Osteoblast (primary cell): Measurements from ENCODE around the gene TRAPPC6A. TPM values are rescaled to one million over a fixed set of nuclear protein-coding genes. Genes with fewer than 3 reads are reported as not detected.
A peak's percentile ranks its signal among the peaks of the same experiment; 100 is the strongest.

ENCODE experiments used
- DNase-seq: peaks from one replicate; pipeline ENCODE4 v3.0.0; 2011; ENCODE audit warnings: low spot score, mixed read lengths; ENCODE audit not compliant: insufficient read length; ENCODE audit errors: missing footprints
- H2AFZ ChIP-seq: 2 replicates; pipeline ENCODE4 v1.6.0; 2011; ENCODE audit warnings: mild to moderate bottlenecking, low read length
- H3K27ac ChIP-seq: 2 replicates; pipeline ENCODE4 v1.5.1; 2011; ENCODE audit warnings: mild to moderate bottlenecking, low read depth, low read length, moderate library complexity
- H3K27me3 ChIP-seq: 2 replicates; pipeline ENCODE4 v1.6.0; 2012; ENCODE audit warnings: mild to moderate bottlenecking, control low read depth, inconsistent platforms, low read length, moderate library complexity; ENCODE audit not compliant: insufficient read depth
- H3K36me3 ChIP-seq: 2 replicates; pipeline ENCODE4 v1.5.1; 2011; ENCODE audit warnings: mild to moderate bottlenecking, low read length, control low read depth, moderate library complexity; ENCODE audit not compliant: insufficient read depth
- H3K4me1 ChIP-seq: 2 replicates; pipeline ENCODE4 v1.5.1; 2011; ENCODE audit warnings: mild to moderate bottlenecking, low read length, control low read depth, moderate library complexity; ENCODE audit not compliant: insufficient read depth
- H3K4me2 ChIP-seq: 2 replicates; pipeline ENCODE4 v1.6.0; 2011; ENCODE audit warnings: mild to moderate bottlenecking, low read length; ENCODE audit not compliant: insufficient read depth
- H3K4me3 ChIP-seq: fragments of 200-600 bp; sonication (generic); 3 replicates; pipeline ENCODE4 v1.5.1; 2012; ENCODE audit warnings: mild to moderate bottlenecking, low read length, inconsistent platforms; ENCODE audit not compliant: insufficient read depth
- H3K79me2 ChIP-seq: 2 replicates; pipeline ENCODE4 v1.6.0; 2012; ENCODE audit warnings: mild to moderate bottlenecking, low read length, control low read depth, inconsistent platforms; ENCODE audit not compliant: insufficient read depth
- H3K9me3 ChIP-seq: 2 replicates; pipeline ENCODE4 v1.5.1; 2011; ENCODE audit warnings: low read depth, low read length, control low read depth
- H4K20me1 ChIP-seq: 2 replicates; pipeline ENCODE4 v1.6.0; 2012; ENCODE audit warnings: mild to moderate bottlenecking, low read length, control low read depth; ENCODE audit not compliant: insufficient read depth
- total RNA-seq: library from RNA; depleted of rRNA; stranded (reverse); fragments of >200 nt; gene quantifications from 2 replicates; pipeline ENCODE4 v1.2.3, GENCODE V29; 2012
- TF ChIP-seq, protein P1 (sequence below): IDR thresholded peaks from 2 replicates; pipeline ENCODE4 v1.5.1; 2011; ENCODE audit warnings: mild to moderate bottlenecking, low read depth, low read length, moderate library complexity; ENCODE audit errors: extremely low read depth

TRAPPC6A gene
- total RNA-seq, 1 donor = 13.8 TPM

DNA sequence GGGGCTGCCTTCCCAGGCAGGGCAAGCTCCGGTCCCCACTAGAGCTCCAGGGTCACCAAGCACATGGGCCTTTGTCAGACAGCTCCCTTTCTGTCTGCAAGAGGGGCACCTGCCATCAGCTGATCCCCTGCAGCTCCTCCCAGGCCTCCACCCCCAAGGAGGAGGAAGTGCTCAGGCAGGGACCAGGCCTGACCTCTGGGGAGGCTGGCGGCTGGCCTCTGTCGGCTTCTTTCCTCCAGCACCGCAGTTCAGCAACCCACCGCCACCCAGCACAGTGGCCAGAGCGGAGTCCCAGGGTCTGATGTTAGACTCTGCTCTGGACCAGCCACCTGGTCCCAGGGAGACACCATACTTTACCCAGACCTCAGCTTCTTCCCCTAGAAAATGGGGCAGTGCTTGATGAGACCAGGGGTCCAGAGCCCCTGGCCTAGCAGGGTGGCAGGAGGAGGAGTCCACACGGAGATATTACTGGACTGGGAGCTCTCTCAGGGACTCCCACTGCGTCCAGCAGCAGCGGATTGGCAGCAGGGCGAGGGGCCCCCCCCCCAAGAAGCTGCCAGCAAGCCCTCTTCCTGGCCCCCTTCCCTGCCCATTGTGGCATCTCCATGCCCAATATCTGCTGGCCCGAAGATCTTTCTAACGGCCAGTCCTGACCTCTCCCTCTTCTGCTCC is 41.4 kb downstream of the TRAPPC6A start:
- Histone ChIP-seq H3K4me1 (no peaks in the 10 kb centered on the region), H3K27me3 (no peaks in the 10 kb centered on the region), H3K36me3 (no peaks in the 10 kb centered on the region), H3K4me2 (no peak overlapping the region), H3K9me3 (no peaks in the 10 kb centered on the region), H2AFZ (no peak overlapping the region), H3K27ac (no peak overlapping the region), H4K20me1 (peaks cover 29% of the 10 kb centered on the region), H3K79me2 (peaks cover 74% of the 10 kb centered on the region), H3K4me3 (no peak overlapping the region)
- DNase-seq = peak; percentile 69
- TF ChIP-seq, protein P1, sequence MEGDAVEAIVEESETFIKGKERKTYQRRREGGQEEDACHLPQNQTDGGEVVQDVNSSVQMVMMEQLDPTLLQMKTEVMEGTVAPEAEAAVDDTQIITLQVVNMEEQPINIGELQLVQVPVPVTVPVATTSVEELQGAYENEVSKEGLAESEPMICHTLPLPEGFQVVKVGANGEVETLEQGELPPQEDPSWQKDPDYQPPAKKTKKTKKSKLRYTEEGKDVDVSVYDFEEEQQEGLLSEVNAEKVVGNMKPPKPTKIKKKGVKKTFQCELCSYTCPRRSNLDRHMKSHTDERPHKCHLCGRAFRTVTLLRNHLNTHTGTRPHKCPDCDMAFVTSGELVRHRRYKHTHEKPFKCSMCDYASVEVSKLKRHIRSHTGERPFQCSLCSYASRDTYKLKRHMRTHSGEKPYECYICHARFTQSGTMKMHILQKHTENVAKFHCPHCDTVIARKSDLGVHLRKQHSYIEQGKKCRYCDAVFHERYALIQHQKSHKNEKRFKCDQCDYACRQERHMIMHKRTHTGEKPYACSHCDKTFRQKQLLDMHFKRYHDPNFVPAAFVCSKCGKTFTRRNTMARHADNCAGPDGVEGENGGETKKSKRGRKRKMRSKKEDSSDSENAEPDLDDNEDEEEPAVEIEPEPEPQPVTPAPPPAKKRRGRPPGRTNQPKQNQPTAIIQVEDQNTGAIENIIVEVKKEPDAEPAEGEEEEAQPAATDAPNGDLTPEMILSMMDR = no peak

DNA sequence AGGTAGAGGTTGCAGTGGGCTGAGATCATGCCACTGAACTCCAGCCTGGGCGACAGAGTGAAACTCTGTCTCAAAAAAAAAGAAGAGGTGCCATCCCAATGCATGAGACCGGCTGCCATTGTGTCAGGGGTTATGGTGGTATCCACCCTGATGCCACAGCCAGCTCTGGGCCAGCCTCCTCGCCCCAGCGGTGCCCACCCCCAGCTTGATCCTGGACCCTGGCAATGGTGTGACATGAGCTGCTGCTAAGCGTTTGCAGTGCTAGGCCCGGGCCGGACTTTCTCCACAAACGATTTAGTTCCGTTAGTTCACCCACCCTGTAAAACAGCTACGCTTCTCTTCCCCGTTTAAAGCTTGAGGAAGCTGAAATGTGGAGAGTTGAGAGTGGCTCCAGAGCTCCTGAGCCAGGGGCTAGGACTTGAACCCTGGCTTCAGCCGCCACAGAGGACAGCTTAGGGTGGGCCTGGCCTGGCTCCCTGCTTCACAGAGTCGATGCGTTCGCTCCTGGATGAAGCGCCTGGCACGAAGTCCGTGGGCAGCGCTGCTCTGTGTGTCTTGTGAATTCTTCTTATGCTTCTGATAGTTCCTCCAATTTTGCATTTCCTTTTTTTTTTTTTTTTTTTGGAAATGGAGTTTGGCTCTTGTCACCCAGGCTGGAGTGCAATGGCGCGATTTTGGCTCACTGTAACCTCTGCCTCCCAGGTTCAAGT is 42.7 kb downstream of the TRAPPC6A start:
- no peaks in the 10 kb centered on the region for H3K9me3 ChIP-seq
- H3K4me2 ChIP-seq = no peak overlapping the region
- TF ChIP-seq, protein P1 = no peak
- H2AFZ ChIP-seq = no peak overlapping the region
- no peak overlapping the region for H3K27ac ChIP-seq
- H3K79me2 ChIP-seq = peaks cover 86% of the 10 kb centered on the region
- peak; percentile 58 for DNase-seq
- H3K4me3 ChIP-seq = no peak overlapping the region
- peaks cover 42% of the 10 kb centered on the region for H4K20me1 ChIP-seq
- H3K27me3 ChIP-seq = no peaks in the 10 kb centered on the region
- H3K4me1 ChIP-seq = peaks cover 3% of the 10 kb centered on the region
- H3K36me3 ChIP-seq = no peaks in the 10 kb centered on the region

DNA sequence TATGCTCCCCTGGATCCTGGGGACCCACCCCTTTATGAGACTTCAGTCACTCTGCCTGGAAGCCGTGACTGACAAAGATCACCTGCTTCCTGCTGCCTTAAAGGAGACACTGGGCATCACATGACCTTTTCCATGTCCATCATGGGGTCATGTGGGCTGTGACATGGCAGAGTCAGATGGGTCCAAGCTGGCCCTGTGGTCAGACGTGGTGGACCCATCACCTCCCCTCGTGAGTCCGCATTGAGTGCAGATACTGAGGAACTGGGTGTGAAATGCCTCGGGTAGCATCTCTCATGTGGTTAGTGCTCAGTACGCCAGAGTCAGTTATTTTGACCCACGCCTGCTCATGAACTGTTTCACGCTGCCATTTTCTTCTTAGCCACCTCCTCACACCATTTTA is 44.4 kb downstream of the TRAPPC6A start:
- no peaks in the 10 kb centered on the region for H3K9me3 ChIP-seq
- no peaks in the 10 kb centered on the region for H3K36me3 ChIP-seq
- TF ChIP-seq, protein P1 = no peak
- no peak overlapping the region for H2AFZ ChIP-seq
- H3K27ac ChIP-seq = no peak overlapping the region
- peaks cover 91% of the 10 kb centered on the region for H3K79me2 ChIP-seq
- peaks cover 3% of the 10 kb centered on the region for H3K4me1 ChIP-seq
- no peaks in the 10 kb centered on the region for H3K27me3 ChIP-seq
- peak; percentile 37 for DNase-seq
- H3K4me2 ChIP-seq = no peak overlapping the region
- H4K20me1 ChIP-seq = peaks cover 56% of the 10 kb centered on the region
- no peak overlapping the region for H3K4me3 ChIP-seq

DNA sequence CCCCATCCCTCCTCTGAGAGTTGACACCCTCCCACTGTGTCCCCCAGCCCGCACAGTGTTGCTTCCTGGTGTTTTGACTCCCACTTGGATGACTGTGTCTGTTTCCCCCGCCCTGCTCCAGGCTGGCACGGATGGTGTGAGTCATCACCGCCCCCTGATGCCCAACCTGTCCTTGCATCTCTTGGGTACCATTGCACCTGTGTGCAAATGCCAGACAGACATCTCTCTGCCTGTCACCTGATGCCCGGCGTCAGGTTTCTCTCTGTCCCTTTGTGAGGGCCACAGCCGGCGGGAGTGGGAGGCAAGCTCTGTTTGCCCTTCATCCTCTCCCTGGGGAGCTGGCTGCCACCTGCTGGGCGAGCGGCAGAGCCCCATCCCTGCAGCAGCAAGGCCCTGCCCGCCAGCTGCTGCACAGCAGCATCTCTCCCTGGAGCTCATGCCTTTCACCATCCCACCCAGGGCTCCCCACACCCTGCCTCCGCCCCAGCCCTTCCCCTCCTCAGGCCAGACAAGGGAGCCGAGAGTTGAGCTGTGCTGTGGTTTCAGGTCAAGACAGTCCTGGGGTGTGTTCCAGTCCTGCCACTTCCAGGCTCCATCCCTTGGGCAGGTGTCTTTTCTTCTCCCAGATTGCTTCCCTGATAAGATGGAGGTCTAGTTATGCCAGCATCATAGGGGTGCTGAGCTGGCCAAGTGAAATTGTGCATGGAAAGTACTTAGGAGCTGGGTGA is 47.0 kb downstream of the TRAPPC6A start:
- Histone ChIP-seq H3K9me3 (no peaks in the 10 kb centered on the region), H3K27ac (no peak overlapping the region), H3K79me2 (peaks cover 89% of the 10 kb centered on the region), H4K20me1 (peaks cover 59% of the 10 kb centered on the region), H2AFZ (no peak overlapping the region), H3K4me1 (peaks cover 3% of the 10 kb centered on the region), H3K27me3 (no peaks in the 10 kb centered on the region), H3K4me3 (no peak overlapping the region), H3K4me2 (no peak overlapping the region), H3K36me3 (no peaks in the 10 kb centered on the region)
- TF ChIP-seq, protein P1 = peak; percentile 12
- peak; percentile 75 for DNase-seq
